ENCODE measurements around the gene CXCL9.

The CXCL9 gene

GRCh38 chr4:75953509-75953908 is 53.8 kb downstream of the CXCL9 start:
- DNase-seq = no peak

All from CD4-positive, alpha-beta T cell treated with Interleukin-10 for 1 hour (primary cell).